Activated CD4-positive, alpha-beta T cell treated with anti-CD3 and anti-CD28 coated beads for 48 hours (primary cell): ENCODE data around the gene STRA8.

Experiments
- DNase-seq: peaks from one replicate; pipeline ENCODE4 v3.0.0-alpha.2; 2020

STRA8 gene

DNA sequence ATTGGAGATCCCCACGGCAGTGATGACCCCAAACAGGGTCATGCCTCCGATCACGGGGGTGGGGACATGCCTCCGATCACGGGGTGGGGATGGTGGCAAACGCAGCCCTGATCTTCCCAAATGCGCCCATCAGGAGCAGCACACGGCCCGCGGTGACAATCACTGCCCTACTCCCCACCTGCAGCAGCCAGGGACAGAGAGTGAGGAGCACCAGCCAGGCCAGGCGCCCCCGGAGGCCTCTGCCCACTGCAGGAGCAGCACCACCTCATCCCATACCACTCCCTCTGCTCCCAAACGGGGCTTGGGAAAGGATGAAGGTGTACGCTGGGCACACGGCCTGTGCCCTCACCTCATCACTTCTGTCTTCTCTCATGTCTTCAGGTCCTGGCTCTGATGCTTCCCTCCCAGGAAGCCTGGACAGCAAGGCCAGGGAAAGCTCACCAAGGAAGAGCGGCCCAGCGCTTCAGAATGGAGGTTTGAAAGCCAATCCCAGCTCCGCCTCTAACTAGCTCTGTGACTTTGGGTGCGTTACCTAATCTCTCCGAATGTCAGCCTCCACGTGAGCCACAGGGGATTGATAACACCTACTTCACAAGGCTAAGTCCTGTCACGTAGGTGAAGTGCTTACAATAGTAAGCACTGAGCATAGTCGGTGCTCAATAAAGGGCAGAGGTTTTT lies 37.1 kb downstream of the STRA8 start:
- DNase-seq, result no peak

DNA sequence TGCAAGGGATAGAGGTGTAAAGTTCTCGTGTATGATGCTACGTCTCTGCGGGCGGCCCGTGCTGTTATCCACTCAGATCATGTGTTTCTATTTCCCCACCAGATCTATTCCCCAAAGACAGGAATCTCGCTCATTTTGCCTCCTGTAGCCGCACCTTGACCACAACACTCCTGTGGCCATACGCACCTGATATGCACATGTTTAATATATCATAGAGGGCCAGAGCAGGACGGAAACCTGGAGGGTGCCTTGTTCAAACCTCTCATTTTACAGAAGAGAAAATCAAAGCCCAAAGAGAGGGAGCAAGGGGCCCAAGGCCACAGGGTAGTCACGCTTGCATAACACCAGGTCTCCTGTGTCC lies 37.6 kb downstream of the STRA8 start:
- DNase-seq, result no peak

DNA sequence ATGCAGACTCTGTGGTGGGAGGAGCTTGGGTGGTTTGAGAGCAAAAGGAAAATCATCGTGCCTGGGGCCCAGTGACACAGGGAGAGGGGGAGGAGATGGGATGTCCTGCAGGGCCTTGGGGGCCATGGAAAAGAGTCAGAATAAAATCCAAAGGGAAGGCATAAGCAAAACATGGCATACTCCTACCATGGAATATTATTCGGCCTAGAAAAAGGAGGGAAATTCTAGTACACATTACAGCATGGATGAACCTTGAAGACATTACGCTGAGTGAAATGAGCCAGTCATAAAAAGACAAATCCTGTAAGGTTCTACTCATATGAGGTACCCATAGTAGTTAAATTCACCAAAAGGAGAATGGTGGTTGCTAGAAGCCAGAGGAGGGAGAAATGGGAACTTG lies 38.7 kb downstream of the STRA8 start:
- DNase-seq, result no peak

DNA sequence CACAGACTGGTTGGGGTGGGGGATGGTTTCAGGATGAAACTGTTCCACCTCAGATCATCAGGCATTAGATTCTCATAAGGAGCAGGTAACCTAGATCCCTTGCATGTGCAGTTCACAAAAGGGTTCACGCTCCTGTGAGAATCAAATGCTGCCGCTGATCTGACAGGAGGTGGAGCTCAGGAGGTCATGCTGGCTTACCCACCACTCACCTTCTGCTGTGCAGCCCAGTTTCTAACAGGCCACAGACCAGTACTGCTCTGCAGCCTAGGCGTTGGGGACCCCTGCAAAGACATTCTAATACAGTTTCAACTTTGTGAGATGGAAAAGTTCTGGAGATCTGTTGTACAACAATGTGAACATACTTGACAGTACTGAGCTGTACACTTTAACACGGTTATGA lies 39.9 kb downstream of the STRA8 start:
- no peak for DNase-seq

DNA sequence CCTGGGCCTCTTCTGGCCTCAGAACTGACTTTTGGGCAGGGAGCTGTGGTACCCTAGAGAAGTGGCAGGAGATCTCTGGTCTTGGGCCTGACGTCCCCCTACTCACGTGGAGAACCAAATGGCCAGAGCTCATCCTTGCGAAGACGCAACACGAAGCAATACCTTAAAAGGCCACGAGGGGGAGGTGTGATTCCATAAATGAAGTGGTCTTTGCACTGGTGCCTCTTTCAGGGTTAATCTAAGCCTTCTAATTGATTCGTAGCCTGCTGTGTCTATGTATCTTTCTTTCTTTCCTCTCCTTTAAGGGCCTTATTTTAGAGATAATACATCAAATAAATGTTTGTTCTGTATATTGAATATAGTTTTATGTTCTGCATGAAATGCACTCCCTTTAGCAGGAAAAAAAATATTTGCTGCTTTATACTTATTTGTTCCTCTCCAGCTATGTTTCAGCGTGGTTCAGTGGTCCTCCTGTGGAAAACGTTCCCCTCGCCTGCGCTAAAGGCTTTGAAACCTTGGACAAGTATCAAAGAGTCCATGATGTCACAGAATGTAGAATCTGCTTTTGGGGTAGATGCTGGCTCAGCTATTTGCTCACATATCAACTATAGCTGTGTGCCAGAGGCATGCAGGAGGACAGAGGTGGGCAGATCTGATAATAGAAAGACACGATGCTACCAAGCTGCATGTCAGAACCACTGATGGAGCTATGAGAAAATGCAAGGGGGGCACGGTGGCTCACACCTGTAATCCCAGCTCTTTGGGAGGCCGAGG lies 41.0 kb downstream of the STRA8 start:
- peak; percentile 87 for DNase-seq

DNA sequence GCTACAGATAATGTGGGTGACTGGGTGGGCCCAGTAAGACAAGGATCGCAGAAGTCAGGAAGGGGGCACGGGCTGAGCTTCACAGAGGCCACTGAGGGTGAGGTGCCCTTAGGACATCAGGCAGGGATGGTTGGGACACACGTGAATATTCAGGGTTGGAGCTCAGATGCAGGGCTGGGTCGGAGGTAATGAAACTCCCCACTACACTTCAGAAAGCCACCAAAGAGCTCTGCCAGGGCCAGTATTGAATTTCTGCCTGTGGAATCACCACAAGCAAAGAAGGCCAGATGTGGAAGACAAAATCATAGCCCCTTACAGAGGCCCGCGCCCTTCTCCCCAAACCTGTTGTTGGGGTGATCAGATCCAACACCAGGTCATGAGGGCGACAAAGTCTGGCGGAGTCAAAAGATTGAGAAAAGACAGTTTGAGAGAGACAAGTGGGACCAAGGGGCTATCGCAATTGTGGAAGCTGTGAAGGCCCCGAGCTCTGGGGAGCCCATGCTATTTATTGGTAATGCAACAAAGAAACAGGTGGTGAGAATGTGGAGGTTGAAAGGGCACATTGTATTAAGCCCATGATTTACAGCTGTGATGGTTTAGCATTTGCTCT lies 42.4 kb downstream of the STRA8 start:
- DNase-seq, result no peak

DNA sequence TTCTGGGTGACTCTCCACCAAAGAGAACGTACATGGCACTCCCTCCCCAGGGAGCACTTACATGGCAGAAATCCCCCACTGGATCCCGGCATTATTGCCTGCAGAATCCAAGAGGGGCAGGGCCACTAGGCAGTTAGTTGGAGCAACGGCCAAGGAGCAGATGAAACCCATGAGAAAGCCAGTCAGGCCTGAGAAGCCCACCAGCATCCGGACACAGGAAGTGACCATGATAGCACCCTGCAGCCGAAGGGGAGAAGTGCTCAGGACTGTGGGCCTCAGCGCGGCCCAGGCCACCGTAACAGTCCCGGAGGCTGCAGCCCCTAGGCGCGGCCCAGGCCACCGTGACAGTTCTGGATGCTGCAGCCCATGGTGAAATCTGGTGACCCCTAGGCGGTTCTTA lies 43.5 kb downstream of the STRA8 start:
- DNase-seq, result no peak

DNA sequence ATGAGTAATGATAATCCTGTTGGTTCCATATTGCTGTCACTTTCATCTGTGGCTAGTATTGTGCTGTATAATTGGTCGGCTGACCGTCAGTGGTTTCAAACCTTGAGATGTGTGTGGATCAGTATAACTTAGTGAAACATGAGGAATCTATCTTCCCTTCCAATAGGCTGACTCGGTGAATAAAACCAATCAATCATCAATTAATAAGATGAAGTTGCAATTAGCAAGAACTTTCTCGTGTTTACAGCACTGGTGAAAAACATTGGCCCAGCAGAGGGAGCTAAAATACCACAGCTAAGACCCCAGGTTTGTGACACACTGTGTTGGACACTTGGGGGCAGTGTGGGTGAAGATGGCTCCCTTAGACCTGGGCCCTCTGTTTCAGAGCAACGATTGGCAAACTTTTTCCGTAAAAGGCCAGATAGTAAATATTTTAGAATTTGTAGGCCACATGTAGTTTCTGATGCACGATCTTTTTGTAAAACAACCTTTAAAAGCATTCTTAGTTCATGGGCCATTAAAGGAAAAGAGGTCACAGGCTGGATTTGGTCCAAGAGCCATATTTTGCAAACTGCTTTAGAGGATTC lies 47.8 kb downstream of the STRA8 start:
- peak; percentile 86 for DNase-seq

DNA sequence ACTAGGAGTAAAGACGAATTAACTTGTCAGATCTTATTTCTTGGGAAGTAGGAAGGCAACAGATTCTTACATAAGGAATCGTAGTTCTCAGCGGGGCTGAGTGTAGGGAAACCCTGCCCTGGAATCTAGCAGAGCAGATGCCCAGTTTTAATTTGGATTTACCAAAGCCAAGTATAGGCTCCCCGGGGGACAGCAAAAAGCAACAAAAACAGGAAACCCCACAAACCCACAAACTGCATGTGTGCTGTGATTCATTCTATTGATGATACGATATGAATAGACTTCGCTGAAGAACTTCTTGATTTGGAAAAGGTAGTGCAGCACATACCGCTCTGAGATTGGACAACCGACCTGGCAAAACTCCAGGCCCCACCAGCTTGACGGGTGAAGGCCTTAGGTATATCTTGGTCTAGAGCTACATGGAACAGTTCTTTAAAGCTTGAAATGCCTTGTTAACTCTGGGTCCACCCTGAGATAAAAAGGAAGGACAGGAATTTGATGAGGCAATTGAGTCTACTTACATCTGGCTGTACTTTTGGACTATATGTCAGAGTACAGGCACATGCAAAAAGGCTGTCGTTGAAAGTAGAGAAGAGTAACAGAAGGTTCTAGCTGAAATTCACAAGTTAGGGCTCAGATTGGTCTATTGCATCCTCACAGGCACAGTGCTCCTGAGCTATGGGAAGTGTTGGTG lies 49.1 kb downstream of the STRA8 start:
- DNase-seq, result no peak

DNA sequence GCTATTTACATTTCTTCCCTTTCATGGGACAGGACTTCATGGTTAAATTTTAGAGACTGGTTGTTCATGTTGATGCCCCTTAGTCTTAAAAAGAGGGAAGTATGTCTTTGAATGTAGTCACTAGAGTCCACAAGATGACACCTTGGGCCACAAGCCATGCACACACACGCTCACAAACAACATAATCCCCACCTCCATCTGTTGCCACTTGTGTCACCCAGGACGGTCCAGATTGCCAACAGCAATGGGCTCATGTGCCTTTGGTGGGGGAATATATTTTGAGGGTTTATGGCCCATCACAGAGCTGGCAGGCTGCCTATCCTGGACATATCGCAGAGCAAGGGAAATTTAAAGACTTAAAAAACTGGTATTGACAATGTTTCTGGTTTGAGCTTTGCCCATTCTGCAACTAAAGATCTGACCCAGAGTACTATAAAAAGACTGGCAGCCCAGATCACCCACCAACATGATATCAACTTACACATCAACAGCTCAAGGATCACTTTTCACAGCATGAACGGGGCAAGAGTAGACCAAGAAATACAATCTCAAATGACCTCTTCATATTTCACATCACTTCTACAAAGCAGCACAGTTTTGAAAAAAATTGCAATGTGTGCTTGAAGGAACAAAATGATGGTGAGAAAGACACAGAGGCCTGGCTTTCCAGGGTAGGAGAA lies 50.5 kb downstream of the STRA8 start:
- DNase-seq, result no peak

DNA sequence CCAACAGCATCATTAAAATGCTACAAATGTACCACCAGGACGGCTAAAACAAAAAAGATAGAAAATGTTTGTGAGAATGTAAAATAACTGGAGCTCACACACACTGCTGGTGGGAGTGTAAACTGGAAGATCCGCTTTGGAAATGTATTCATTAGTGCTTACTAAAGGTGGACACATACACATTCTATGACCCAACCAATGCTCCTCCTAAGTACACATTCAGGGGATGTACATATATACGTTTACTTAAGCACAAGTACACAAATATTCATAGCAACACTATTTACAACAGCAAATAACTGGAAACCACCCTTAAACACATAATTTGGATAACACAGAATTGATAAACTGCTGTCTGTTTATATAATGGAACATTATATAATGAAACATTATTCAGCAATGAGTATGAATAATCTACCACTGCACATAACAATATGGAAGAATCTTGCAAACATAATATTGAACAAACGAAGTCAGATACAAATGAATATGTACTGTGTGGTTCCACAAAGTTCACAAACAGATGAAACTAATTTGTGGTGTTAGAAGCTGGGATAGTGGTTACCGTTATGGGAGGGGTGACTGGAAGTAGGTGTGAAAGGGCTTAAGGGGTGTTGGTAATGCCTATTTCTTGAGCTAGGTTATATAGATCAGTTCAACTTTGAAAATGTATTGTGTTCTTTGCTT lies 52.1 kb downstream of the STRA8 start:
- no peak for DNase-seq

DNA sequence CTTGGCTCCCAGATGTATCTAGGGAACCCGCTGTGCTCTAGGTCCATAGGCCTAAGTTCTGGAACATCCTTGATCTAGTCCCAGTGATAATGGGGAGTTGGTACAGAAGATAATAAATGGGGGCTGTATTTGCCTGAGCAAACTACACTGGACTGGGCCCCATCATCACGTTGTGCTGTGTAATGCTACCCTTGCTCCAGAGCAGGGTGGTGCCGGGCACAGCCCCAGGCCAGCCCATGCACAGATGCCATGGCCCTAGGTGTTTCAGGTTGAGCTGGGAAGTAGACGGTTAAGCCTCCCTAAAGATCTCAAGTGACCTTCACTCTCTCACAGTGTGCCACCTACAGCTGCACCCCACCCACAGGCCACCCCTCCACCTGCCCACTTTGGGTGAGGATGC lies 53.2 kb downstream of the STRA8 start:
- DNase-seq, result no peak

DNA sequence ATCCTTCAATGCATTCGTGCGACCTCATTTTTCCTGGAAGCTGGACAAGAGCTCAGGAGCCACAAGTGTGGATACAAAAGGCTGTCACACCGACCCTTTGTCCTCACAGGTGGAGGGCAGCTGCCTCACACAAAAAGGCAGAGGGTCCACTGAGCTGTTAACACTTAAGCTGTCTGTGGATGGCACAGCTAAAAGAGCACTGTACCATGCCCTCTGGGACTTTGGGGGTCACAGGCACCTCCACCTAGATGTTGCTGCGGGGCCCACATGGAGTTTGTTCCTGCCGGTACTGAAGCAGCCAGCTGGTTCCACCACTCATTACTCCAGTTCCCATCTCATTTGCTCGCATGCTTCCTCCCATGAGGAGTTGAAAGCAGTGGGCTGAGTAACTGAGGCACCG lies 57.0 kb downstream of the STRA8 start:
- no peak for DNase-seq

DNA sequence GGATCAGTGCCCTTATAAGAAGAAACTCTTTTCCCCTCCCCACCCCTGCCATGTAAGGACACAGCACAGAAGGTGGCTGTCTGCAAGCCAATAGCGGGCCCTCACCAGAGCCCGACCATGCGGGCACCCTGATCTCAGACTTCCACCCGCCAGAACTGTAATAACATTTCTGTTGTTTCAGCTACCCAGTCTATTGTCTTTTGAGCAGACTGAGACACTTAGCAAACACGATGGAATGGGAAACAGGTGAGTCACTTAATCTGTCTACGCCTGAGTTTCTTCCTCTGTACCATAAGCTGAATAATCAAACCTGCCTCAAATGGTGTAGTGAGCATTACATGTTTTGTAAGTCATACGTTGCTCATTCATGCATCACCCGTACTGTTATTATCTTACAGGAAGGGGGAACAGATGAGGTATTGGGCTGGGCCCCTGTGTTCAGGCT lies 58.2 kb downstream of the STRA8 start:
- DNase-seq, result peak; percentile 32

DNA sequence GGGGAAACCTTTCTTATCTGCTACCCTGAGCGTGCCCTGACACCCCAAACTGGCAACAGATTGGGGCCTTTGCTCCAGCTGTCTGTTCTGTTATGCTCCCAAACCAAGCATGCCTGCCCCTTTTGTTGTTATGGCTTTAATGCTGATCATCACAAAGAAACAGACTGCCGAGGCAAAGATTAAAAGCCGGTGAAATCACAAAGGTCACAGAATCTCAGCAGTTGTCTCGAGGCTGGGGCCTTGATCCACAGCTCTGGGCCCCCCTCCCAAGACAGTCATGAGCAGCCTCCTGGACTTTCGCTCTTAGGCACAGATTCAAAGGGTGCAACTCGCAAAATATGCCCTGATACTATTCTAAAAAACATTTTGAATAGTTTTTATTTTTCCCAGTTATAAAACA lies 65.6 kb downstream of the STRA8 start:
- no peak for DNase-seq

DNA sequence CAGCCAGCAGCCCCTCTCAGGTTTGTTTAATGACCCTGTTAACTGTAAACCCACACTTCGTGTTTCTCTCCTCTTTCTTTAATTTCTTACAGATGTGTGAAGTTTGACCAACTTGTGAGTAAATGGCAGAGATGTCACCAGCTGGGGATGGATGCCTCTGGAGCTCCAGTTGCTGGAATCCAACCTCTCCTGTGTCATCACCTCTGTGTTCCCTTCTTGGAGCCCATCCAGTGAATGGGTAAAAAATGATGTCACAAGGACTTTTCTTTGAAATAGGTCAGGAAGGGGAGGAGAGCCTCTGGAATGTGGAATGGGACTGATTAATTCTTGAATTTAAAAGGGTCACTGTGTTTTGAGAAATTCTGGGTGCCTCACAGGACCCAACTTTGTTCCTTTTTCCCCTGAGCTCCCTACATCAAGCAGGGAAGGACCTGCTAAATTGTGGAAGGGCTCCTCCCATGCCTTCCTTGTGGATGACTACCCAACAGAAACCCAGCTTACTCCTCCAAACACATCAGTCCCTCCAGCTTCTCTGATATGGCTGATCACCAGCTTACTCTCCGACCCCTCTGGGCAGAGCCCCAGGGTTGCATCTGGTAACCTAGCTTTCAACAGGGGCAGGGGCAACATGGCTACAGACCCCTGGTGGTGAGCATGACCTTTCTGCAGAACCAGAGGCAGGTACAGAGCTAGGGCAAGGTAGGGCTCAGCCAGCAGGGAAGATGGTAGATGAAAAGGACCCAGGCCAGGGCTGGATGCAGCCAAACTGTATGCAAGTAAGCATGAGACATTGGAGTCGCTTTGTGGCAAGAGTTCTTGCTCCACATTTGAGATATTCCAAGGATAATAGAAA lies 67.5 kb downstream of the STRA8 start:
- no peak for DNase-seq
